HG02870 (cell line): Measurements from ENCODE around the gene TRPT1.
A peak's percentile ranks its signal among the peaks of the same experiment; 100 is the strongest.

Experiments used
- ATAC-seq: cut with Tn5 transposase; IDR thresholded peaks from one replicate; pipeline ENCODE4 v1.9.1; 2021; ENCODE audit warnings: mild to moderate bottlenecking, moderate library complexity; ENCODE audit not compliant: unreplicated experiment

The TRPT1 gene

DNA sequence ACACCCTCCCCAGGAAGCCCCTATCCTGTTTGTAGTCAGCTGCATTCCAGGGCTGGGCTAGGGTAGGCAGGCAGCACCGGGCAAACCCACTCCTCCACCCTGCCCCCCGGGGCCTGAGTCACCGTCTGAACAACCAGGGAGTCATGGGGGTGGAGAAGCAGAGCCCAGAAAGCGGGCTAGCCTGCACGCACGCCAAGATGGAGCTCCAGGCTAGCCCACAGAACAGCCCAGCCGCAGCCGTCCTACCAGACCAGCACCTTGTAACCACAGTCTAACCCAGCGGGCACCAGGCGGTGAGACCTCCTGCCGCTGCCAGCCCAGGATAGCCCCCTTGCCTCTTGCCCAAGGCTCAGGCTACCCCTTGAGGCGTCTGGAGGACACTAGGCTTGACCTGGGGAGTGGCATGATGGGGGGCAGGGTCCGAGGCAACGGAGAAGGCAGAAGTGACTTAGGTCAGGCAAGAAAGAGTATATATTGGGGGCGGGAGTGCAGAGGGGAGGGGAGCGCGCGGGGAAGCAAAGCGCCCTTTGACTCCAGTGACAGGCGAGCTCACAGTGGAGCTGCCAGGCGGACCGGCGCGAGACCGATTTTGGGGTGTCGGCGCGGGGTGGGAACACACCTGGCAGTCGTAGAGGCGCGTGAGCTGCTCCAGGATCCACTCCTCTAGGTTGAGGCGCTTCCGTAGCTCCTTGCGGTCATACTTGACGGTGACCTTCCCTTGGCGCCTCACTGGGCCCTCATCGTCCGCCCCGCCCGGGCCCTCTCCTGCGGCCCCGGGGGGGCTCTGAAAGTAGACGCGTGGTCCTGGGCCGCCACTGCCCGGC lies 20.0 kb upstream of the TRPT1 start:
- ATAC-seq = no peak

GRCh38 chr11:64245401-64245796 lies 19.4 kb upstream of the TRPT1 start:
- ATAC-seq = no peak

DNA sequence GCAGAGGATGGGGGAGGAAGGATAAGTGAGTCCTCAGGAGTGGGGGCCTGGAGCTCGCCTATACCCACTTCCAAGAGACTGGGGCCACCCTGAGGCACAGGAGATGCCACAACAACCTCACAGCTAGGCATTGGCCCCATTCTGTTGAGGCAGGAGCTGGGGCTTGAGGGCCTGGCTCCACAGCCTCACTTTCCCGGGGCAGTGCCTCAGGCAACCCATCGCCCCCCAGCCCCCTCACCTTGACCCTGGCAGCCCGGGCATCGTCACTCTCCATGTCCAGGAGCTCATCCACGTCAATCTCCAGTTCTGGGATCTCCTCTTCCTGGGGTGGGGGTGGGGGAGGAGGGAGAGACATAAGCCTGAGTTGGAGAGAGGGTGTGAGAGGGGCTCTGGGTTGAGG lies 19.0 kb upstream of the TRPT1 start:
- no peak for ATAC-seq

DNA sequence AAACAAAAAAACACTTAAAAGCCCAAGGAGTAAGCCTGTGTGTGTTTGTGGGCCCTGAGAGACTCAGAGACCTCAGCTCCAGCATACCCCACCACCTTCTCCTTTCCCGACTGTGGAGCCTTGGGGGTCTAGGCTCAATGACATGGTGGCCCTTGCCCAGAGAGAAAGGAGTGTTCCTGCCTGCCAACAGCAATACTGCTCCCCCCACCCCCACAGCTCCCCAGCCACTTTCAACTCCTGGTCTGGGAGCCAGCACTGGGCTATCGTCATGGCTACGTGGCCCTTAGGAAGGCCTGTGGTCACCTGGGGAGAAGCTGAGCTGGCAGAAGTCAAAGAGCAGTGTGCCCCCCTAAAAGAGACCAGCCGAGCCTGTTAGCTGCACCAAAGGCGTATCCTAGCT lies 18.1 kb upstream of the TRPT1 start:
- ATAC-seq = no peak

DNA sequence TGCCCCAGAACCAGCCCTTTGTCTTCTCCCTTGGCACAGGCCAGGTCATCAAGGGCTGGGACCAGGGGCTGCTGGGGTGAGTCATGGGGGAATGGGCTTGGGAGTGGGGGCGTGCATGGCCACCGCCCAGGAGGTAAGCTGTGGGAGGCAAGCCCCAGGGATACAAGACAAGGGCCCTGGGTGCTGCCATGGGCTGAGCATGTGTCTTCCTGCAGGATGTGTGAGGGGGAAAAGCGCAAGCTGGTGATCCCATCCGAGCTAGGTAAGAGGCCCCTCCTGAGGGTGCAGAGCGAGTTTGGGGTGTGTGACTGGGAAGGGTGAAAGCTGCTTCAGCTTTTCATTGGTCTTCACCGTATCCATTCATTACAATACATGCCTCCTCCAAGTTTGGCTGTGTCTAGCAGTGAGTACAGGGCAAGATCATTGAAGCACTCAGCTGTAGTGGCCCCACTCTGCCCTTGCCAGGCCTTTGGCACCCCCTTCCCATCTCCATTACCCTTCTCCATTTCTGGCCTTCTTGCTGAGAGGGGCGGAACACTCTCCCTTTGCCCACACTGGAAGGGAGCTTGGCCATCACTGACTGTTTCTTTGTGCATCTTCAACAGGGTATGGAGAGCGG lies 17.4 kb upstream of the TRPT1 start:
- ATAC-seq = no peak

DNA sequence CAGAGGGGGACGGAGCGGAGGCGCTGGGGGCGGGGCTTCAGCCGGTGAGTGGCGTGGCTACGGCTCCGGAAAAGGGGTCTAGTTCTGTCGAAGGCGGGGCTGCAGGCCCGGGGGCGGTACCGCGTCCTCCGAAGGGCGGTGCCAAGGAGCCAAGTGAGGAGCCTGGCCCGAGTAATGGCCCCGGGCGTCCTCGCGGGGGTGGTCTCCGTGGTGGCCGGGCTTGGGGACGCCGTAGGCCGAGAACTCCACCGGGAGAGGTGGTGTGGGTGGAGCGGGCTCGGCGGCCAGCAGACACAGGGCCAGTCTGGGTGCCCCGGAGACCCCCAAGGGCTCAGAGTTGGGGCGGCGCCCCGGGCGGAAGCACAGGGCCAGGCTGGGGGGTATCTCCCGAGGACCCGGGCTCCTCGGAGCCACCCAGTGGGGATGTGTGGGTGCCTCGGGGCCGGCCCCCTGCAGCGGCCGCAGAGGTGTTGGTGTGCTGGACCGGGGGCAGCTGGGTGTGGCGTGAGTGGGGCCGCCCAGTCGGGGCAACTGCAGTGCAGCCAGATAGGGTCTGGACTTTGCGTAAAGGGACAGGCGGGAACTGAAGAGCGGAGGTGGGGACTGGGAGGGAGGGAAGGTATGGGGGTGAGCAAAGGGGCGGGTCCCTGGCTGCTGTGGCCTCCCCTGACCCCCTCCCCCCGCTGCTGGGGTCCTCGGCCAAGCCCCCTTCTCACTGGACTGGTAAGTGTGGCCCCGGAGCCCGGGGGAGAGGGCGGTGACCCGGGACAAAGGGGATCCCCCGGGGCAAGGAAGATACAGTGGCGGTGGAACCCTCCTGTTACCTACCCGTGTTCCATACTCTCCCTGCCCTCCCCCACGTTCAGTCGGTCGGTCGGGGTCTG lies 15.7 kb upstream of the TRPT1 start:
- ATAC-seq = no peak

GRCh38 chr11:64241241-64241490 lies 15.2 kb upstream of the TRPT1 start:
- peak; percentile 59 for ATAC-seq

GRCh38 chr11:64240435-64241240 lies 14.7 kb upstream of the TRPT1 start, which contains the start of gene FKBP2:
Gene FKBP2, plus strand, starts transcription at chr11:64241095. Its CDS starts 1,293 bp downstream, at chr11:64242388.
- peak; percentile 46 for ATAC-seq

- ATAC-seq = peak; percentile 13
Measured at GRCh38 chr11:64239662-64240434, 13.9 kb upstream of the TRPT1 start.

GRCh38 chr11:64238999-64239398 lies 13.0 kb upstream of the TRPT1 start:
- no peak for ATAC-seq

DNA sequence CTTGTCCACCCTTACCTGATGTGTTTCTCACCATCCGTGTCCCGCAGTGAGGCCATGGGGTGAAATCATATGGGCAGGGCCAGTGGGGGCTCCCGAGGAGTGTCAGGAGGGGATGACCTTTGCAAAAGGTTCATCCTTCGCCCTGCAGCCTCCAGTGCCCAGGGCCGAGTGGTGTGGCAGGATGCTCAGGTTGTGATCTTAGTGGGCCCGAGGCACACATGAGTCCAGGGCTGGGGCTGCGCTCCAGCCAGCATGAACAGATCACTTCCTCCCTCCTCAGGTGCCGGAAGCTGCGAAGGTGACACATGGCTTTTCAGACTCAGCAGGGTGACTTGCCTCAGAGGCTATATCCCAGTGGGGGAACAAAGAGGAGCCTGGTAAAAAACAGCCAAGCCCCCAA lies 12.1 kb upstream of the TRPT1 start:
- no peak for ATAC-seq

DNA sequence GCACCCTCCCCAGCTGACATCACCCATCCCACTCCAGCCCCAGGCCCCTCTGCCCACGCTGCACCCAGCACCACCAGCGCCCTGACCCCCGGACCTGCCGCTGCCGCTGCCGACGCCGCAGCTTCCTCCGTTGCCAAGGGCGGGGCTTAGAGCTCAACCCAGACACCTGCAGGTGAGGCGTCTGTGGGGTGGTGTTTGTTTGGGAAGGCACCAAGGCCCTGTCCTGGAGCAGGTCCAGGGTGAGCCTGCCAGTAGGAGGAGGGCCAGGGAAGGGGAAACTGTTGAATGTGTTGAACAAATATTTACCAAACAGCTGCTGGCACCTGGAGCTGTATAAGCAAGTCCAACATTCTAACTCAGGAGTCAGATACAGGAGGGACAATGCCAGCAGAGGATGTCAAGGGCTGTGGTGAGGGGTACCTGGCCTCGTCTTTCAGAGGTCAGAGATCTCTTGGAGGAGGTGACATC lies 11.5 kb upstream of the TRPT1 start:
- ATAC-seq = no peak

- ATAC-seq = no peak
Measured at GRCh38 chr11:64235437-64236161, 9.6 kb upstream of the TRPT1 start.

DNA sequence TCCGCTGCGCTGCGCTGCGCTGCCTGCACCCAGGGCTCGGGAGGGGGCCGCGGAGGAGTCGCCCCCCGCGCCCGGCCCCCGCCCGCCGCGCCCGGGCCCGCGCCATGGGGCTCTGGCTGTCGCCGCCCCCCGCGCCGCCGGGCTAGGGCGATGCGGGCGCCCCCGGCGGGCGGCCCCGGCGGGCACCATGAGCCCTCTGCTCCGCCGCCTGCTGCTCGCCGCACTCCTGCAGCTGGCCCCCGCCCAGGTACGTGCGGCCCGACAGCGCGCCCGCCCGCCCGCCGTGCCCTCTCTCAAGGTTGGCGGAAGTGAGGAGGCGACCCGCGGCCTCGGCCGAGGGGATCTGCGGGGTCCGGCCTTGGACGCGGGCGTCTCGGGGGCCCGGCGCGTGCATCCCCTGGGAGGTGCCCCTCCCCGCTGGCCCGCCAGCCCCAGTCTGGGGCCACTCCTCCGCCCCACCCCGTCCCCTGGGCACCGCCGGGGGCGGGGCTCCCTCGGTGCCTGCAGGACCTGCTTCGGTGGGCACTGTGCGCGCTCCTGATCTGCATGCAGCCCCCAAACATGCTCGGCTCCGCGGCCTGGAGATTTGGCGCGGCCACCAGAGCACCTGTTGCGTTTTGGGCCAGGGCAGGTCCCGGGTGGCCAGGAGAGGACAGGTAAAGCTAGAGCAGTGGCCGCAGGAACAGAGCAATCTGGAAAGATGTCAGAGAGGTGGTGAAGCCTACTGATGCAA lies 8.8 kb upstream of the TRPT1 start:
- ATAC-seq = no peak

GRCh38 chr11:64233913-64234586 lies 8.1 kb upstream of the TRPT1 start, which contains the start of gene VEGFB:
Gene VEGFB, plus strand, starts transcription at chr11:64234584. Its CDS starts 250 bp downstream, at chr11:64234834.
- ATAC-seq = no peak

DNA sequence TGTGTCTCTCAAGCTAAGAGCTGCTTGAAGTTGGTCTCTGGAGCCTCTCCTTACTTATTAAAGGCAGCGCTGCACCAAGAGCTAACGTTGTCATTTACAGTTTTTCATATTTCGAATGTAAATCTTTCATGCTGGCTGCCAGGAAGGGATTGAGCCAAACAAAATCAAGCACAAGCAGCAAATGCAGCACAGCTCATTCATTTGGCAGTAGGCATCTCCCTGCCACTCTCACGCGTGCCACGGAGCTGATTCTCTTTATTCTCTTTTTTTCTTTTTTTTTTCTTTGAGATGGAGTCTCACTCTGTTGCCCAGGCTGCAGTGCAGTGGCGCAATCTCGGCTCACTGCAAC lies 7.0 kb upstream of the TRPT1 start:
- ATAC-seq = no peak

DNA sequence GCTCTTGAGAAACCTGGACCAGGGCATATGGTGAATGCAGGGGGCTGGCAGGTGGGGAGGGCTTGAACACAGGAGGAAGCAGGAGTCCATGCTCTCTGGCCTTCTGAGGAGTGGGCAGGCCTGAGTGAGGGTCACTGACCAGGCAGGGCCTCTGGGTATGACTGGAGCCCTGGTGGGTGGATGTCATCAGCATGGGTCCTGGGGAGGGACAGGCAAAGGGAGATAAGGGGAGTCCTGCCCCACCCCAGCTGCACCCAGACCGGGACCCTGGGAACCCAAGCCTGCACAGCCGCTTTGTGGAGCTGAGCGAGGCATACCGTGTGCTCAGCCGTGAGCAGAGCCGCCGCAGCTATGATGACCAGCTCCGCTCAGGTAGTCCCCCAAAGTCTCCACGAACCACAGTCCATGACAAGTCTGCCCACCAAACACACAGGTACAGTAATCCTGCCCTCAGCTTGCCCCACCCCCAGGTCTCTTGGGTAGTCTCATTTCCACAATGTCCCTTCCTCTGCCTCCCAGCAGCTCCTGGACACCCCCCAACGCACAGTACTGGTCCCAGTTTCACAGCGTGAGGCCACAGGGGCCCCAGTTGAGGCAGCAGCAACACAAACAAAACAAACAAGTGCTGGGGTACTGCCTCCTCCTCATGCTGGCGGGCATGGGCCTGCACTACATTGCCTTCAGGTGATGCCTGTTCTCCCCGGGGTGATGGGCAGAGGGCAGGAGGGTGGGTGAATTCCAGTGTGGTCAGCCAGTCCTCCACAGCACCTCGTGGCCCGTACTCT lies 6.4 kb upstream of the TRPT1 start:
- ATAC-seq = no peak
